NCI-H748 treated with DMSO at 0.1 percent for 48 hours (cell line): ENCODE measurements around the gene MAPT.

Experiments
- DNase-seq: peaks from one replicate; lab custom pipeline; 2025; lab: John Stamatoyannopoulos, UW

MAPT gene

DNA sequence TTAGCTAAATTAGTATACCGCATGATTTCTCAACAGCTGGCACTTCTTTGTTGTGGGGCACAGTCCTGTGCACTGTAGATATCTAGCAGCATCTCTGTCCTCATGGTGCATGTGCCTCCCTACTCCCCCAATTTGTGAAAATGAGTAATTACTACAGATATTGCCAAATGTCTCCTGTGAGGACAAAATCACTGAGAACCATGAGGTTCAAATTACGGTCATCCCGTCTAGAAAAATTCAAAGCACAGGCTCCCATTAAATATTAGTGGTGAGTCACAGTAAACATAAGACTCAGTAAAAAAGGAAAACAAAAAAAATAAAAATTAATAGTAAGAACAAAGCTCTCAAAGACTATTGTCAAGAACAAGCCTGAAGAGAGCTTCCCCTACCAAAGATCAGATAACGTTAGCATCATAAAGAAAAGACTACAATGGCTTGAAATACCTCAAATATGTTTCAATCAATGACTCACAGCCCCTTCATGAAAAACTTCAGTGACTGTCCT, 162.5 kb downstream of the MAPT start:
- no peak for DNase-seq

GRCh38 chr17:46057366-46057765, 163.0 kb downstream of the MAPT start:
- DNase-seq: no peak

- no peak for DNase-seq
Measured at GRCh38 chr17:46059486-46059885, 165.1 kb downstream of the MAPT start.

DNA sequence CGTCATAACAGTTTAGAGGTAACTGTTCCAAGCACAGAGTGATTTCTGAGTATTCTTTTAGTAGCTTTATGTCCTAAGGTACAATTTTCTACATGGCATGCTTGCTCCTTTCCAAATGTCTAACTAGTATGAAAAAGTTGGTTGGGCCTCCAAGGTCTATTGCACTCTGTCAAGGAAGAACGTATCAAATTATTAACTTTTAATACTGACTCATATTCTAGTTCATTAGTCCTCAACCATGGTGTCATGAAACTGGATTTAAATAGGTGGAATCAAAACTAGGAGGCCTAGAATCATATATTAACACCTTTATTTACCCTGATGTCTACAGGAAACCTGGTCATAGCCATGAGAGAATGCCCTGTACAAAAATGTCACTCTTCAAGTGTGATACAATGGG, 166.1 kb downstream of the MAPT start:
- no peak for DNase-seq

- no peak for DNase-seq
Measured at GRCh38 chr17:46061435-46061834, 167.1 kb downstream of the MAPT start.

GRCh38 chr17:46063241-46063640, 168.9 kb downstream of the MAPT start:
- no peak for DNase-seq

DNA sequence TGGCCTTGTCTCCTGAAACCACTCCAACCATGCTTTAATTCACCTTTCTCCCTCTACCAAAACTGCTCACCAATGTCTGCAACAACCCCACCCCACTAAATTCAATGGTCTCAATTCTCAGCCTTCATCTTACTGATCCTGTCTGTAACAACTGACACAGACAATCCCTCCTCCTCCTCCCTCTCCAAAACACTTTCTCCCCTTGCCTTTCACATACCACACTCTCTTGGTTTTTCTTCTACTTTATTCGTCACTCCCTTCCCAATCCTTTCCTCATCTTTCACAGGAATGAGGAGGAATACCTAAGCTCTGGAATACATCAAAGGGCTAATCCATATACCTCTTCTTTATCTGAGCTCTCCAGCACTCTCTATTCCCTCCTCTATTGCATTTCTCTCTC, 170.1 kb downstream of the MAPT start:
- no peak for DNase-seq

GRCh38 chr17:46071796-46072195, 177.4 kb downstream of the MAPT start:
- no peak for DNase-seq

DNA sequence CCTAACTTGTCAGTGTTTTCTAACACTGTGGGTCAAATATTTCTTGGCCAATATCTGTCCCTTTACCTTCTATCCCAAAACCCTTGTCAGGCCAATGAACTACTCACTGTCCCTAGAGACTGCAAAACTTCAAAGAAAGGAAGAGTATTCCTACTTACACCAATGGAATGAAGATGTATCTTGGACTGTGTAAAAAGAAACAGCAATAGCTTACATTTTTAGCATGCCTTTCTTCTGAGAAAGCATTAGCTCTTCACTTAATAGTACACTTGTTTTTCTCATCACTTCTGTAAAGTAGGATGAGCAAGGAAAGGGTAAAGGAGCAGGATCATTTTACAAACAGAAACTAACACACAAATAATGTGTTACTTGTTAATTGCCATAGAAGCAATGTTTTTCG, 178.6 kb downstream of the MAPT start:
- no peak for DNase-seq

- no peak for DNase-seq
Measured at GRCh38 chr17:46074540-46074939, 180.2 kb downstream of the MAPT start.
